Measurements from ENCODE around the gene SPOUT1. TPM values are rescaled to one million over a fixed set of nuclear protein-coding genes. Genes with fewer than 3 reads are reported as not detected.

The SPOUT1 gene
- total and polyA plus RNA-seq, 2 of the 13 experiments (the other 11 are each of a cell fraction or from before 2014, with no cell fraction given) = 39.0 to 45.8 TPM

DNA sequence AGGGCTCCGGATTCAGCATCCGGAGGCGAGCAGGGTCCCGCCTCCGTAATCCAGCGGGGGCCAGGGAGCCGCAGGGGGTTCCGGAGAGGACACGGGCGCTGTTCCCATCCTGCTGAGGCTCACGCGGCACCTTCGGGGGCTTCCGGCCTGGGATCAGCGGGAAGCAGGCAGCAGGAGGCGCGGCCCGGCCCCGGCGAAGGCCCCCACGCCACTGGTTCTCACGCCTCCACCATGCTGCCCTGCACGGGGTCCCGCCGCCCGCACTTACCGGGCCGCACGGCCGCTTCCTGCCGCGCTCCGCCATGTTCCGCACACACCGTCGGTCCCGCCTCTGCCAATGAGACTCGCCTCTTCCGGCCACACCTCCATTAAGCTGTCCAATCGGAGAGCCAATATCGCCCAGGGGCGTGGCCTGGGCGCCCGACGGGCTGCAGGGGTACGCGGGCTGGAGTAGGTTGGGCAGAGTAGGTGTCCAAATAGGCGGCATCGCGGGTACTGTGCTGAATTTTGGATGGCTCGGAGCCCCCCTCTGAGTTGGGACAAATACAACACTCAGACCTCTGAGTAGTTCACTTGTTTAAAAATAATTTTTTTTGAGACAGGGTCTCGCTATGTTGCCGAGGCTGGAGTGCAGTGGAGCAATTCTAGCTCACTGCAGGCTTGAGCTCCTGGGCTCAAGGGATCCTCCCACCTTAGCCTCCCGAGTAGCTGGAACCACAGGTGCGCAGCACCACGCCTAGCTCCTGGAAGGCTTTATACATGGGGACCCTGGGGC, at the start of gene SPOUT1 (continued):
- TF ChIP-seq ZNF550 (CRISPR knock-in tag; IDR thresholded peaks at IDR 0.05; ENCODE audit: borderline replicate concordance) (no peak), ZFP1 (CRISPR knock-in tag; IDR thresholded peaks at IDR 0.05) (no peak), FLYWCH1 (CRISPR knock-in tag; IDR thresholded peaks at IDR 0.05) (no peak), PHF8 (CRISPR knock-in tag; IDR thresholded peaks at IDR 0.05) (peak; percentile 87), HES4 (CRISPR knock-in tag; IDR thresholded peaks at IDR 0.05; ENCODE audit: borderline replicate concordance) (no peak; the same call in 1 of the 2 replicates), ZNF781 (CRISPR knock-in tag; IDR thresholded peaks at IDR 0.05; ENCODE audit: borderline replicate concordance, not compliant biosample characterization) (no peak), PTBP1 (IDR thresholded peaks at IDR 0.05; ENCODE audit: low read depth, low read length, poor library complexity, severe bottlenecking) (no peak), CENPX (CRISPR knock-in tag; IDR thresholded peaks at IDR 0.05) (no peak), PHF5A (CRISPR knock-in tag; IDR thresholded peaks at IDR 0.05; ENCODE audit: low read depth, unreplicated experiment) (peak; percentile 26), MZF1 (CRISPR knock-in tag; IDR thresholded peaks at IDR 0.05; ENCODE audit: borderline replicate concordance) (no peak), ZNF772 (CRISPR knock-in tag; IDR thresholded peaks at IDR 0.05) (0 out of 2 replicates have a peak, but pooled peaks have one; percentile 30), CHCHD3 (CRISPR knock-in tag; IDR thresholded peaks at IDR 0.05) (peak; percentile 92; the same call in 1 of the 2 replicates), SMAD3 (CRISPR knock-in tag; IDR thresholded peaks at IDR 0.05) (0 out of 2 replicates have a peak, but pooled peaks have one; percentile 31), ZNF12 (CRISPR knock-in tag; IDR thresholded peaks at IDR 0.05) (no peak), PPARG (CRISPR knock-in tag; conservative IDR thresholded peaks at IDR 0.05) (no peak), NRL (CRISPR knock-in tag; IDR thresholded peaks at IDR 0.05; ENCODE audit: borderline replicate concordance) (peak; percentile 38; the same call in 1 of the 2 replicates), ETS1 (CRISPR knock-in tag; IDR thresholded peaks at IDR 0.05) (no peak), DMAP1 (CRISPR knock-in tag; IDR thresholded peaks at IDR 0.05) (peak; percentile 88; the same call in 1 of the 2 replicates), REXO4 (CRISPR knock-in tag; IDR thresholded peaks at IDR 0.05; ENCODE audit: borderline replicate concordance) (no peak), ZSCAN12 (CRISPR knock-in tag; IDR thresholded peaks at IDR 0.05) (0 out of 2 replicates have a peak, but pooled peaks have one; percentile 17), ZIK1 (CRISPR knock-in tag; IDR thresholded peaks at IDR 0.05; ENCODE audit: borderline replicate concordance, low read depth) (peak; percentile 70; the same call in 1 of the 2 replicates), SETDB1 (CRISPR knock-in tag; IDR thresholded peaks at IDR 0.05; ENCODE audit: borderline replicate concordance) (no peak), SIX4 (CRISPR knock-in tag; IDR thresholded peaks at IDR 0.05) (no peak), ZNF616 (CRISPR knock-in tag; IDR thresholded peaks at IDR 0.05; ENCODE audit: low read depth) (0 out of 2 replicates have a peak, but pooled peaks have one; percentile 63), ZNF558 (CRISPR knock-in tag; IDR thresholded peaks at IDR 0.05; ENCODE audit: borderline replicate concordance) (no peak; the same call in 1 of the 2 replicates)
- TF ChIP-seq, protein P1, sequence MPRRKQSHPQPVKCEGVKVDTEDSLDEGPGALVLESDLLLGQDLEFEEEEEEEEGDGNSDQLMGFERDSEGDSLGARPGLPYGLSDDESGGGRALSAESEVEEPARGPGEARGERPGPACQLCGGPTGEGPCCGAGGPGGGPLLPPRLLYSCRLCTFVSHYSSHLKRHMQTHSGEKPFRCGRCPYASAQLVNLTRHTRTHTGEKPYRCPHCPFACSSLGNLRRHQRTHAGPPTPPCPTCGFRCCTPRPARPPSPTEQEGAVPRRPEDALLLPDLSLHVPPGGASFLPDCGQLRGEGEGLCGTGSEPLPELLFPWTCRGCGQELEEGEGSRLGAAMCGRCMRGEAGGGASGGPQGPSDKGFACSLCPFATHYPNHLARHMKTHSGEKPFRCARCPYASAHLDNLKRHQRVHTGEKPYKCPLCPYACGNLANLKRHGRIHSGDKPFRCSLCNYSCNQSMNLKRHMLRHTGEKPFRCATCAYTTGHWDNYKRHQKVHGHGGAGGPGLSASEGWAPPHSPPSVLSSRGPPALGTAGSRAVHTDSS (CRISPR knock-in tag; conservative IDR thresholded peaks at IDR 0.05) = no peak
- TF ChIP-seq, protein P2, sequence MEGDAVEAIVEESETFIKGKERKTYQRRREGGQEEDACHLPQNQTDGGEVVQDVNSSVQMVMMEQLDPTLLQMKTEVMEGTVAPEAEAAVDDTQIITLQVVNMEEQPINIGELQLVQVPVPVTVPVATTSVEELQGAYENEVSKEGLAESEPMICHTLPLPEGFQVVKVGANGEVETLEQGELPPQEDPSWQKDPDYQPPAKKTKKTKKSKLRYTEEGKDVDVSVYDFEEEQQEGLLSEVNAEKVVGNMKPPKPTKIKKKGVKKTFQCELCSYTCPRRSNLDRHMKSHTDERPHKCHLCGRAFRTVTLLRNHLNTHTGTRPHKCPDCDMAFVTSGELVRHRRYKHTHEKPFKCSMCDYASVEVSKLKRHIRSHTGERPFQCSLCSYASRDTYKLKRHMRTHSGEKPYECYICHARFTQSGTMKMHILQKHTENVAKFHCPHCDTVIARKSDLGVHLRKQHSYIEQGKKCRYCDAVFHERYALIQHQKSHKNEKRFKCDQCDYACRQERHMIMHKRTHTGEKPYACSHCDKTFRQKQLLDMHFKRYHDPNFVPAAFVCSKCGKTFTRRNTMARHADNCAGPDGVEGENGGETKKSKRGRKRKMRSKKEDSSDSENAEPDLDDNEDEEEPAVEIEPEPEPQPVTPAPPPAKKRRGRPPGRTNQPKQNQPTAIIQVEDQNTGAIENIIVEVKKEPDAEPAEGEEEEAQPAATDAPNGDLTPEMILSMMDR (CRISPR knock-in tag; IDR thresholded peaks at IDR 0.05) = no peak
